HG02763 (cell line): ENCODE results near the gene ARPC5.
"Not testable (repeated sequence)": the region's sequence is repeated elsewhere in the genome, so short reads cannot be mapped to it uniquely, and the experiment has no call there.

Experiments
- ATAC-seq: cut with Tn5 transposase; IDR thresholded peaks from one replicate; pipeline ENCODE4 v1.9.1; 2021; ENCODE audit warnings: mild to moderate bottlenecking, moderate library complexity; ENCODE audit not compliant: unreplicated experiment

The ARPC5 gene

DNA sequence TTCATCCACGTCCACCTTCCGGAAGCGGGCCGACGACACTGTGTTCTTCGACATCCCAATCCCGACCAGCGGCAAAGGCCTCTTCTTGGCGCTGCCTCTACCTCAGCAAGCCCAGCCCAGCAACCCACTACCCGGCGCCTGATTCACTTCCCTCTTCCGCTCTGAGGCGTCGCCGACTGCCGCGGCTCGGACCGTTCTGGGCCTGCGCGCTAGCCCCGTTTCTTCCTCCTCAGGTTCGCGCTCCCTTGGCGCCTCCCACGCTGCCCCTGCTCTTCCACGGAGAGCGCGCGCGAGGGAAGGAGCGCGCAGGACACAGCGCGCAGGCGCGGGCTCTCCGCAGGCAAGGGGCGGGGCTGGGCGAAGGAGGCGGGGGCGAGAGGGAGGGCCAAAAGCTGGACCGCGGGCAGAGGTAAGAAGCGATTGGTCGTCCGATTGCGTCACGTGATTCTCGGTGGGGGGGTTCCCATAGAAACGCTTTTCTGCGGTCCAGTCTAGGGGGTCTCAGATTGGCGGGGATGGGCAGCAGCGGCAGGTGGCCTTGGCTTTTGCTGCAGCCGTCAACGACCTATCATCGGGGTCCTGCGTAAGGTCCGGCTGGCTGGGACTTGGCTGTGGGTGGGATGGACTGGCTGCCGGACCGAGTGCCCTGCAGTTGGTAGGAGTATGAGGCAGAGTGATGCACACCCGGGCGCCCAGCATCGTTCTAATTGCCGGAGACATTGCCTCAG, at the start of gene ARPC5:
Gene ARPC5 (minus strand): TSS at position 178 of the 728 bp plus-strand sequence. CDS start 124 bp downstream, at position 54.
- peak; percentile 87 for ATAC-seq

DNA sequence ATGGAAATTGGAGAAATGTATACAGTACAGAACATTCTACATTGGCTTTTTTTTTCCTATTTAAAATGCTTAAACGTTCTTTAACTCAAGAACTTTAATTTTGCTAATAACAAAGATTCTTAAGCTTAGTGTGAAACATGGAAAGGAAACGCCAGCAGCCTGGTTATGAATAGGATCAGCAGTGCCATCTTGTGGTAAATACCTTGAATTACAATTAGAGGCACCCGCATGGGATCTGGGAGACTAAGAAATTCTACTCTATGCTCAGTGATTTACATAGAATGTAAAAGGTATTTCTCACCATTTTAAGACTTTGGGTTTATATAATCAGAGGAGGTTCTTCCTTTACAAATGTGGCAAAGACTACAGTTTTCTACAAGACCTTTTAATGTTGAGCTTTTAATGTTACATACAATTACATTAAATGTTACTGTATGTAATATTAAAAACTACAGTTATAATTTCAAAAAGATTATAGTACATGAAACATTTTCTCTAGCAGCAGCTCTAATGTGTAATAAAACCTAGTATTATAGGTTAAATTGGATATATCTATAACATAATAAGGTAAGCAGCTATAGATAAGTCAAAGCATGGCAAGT, 49.6 kb upstream of the ARPC5 start:
- ATAC-seq, result no peak

DNA sequence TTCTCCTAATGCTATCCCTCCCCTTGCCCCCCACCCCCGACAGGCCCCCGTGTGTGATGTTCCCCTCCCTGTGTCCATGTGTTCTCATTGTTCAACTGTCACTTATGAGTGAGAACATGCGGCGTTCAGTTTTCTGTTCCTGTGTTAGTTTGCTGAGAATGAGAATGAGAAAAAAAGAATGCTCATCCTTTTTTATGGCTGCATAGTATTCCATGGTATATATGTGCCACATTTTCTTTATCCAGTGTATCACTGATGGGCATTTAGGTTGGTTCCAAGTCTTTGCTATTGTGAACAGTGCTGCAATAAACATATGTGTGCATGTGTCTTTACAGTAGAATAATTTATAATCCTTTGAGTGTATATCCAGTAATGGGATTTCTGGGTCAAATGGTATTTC, 43.8 kb upstream of the ARPC5 start:
- ATAC-seq, result not testable (repeated sequence)

DNA sequence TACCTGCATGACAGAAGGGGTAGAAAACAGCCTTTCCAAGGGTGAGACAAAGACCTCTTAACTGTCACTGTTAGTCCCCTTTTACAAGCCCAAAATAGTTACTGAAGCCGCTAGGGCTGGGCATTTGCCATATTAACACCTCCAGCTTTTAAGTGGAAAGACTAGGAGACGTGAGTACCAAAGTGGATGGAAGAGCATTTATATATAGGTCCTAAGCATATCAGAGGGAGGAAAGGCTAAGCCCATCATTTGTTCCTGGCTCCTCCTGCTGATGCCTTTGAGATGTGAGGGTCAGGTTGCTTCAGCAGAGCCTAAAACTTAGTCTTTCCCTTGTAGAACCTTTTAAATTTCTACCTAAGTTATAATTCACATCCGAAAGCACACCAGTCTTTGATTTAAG, 43.2 kb upstream of the ARPC5 start:
- no peak for ATAC-seq

DNA sequence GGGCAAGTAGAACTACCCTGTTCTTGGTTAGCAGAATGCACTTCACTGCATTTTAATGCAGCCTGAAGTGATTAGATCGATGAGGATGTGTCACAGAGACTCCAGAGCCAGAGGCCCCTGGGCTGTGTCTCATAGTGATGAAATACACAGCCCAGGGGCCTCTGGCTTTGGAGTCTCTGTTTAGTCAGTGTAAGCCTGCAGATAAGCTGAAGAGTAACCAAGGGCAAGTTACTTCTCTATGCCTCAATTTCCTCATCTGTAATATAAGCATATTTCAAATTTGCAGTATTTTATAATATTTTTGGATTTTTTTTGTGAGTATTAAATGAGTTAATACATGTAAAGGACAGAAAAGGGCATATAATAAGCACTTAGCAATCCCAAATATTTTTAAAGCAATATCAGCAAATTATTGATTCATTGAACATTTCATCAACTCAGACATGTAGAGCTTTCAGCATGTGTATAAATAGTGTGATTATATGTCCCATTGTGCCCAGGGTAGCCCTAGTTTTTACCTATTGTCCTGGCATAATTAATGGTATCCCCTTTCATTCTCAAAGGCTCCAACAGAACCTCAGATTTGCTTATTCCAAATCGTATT, 41.1 kb upstream of the ARPC5 start:
- no peak for ATAC-seq

DNA sequence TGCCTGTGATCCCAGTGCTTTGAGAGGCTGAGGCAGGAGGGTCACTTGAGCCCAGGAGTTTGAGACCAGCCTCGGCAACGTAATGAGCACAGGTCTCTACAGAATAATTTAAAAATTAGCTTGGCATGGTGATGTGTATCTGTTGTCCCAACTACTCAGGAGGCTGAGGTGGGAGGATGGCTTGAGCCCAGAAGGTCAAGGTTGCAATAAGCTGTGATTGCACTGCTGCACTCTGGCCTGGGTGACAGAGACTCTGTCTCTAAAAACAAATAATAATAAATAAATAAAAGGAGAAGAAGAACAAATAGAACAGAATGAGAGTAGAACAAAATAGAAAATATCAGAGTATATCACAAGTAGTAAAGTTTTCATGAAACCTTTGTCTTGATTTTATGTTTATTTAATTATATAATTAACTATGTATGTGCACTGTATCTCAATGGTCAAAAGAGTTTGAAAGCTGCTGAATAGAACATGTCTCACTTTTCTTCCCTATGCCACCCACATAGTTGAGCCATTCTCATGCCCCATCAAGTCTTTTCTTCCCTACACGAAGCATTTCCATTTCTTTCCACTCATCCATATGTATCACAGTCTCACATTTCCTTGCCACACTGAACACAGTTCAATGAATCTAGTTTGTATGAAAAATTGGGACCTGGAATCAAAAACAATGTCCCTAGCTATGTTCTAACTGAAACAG, 40.5 kb upstream of the ARPC5 start:
- no peak for ATAC-seq

- ATAC-seq, result no peak
These were observed 39.8 kb upstream of the ARPC5 start for GRCh38 chr1:183675381-183675780.

- ATAC-seq, result no peak
These were observed 39.3 kb upstream of the ARPC5 start for GRCh38 chr1:183674886-183675285.

DNA sequence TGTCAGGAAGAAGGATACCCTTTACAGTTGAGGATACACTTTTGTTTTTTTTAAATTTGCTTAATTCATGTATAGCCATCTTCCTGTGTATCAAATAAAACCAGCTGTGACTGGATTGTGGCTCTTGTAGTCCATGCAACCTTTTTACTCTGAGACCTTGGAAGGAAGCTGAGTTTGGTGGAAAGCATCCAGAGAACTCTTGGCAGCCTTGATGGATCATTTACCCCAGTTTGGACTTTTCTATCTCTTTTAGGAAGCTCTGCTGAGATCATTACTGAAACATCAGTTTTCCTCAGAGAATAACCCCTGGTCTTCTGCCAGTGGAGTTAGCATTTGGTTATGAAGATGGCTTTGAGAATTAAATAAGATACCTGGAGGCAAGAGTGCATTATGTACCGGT, 38.8 kb upstream of the ARPC5 start:
- no peak for ATAC-seq

GRCh38 chr1:183673605-183674323, 38.2 kb upstream of the ARPC5 start:
- no peak for ATAC-seq

DNA sequence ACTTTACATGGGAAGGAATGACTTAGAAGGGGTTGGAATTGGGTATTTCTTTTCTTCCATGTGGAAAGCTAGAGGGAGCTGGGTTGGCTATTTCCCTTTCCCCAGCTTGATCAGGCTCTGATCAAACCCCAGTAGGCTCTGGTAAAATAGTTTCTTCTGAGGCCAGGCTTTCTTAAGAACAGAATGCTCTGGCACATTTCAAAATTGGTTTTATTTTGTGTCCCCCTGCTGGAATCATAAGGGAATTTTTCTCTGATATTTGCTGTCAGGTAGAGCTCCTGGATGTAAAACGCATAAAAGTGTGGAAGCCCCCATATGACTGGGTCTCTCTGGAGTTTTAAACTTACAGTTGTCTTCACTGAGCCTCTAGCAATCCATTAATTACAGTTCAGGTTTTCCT, 34.6 kb upstream of the ARPC5 start:
- no peak for ATAC-seq

DNA sequence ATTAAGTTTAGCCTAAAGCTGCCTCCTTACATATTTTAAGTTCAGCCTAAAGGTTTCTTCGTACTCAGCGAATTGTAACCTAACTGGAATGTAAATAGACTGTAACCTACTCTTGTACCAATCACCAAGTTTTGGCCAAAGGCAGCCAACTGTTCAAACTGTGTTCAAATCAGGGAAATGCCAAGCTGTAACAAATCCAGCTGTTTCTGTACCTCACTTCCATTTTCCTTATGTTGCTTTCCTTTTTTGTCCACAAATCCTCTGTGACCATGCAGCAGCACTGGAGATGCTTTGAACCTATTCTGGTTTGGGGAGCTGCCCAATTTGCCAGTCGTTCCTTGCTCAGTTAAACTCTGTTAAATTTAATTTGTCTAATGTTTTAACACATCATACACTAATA, 20.8 kb upstream of the ARPC5 start:
- no peak for ATAC-seq

DNA sequence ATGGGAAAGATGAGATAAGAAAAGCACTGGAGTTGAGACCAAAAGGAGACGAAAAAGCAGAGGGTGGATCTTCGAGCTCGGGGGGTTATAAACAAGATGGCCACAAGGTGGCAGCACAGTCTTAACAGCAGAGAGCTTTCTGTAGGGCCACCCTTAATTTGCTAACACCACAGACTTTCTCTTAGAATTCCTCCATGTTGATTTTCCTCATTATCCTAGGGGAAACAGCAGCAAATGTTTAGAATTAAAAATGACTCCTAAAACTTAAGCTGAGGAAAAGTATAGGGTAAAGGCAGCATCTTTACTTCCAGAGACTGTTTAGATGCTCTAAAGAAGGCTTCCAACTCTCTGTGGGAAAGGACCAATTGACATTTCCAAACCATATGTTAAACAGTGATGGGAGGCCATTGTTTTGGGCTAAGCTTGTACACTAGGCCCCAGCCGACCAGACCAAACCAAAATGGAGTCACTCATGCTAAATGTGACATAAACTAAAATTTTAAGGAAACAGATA, 20.0 kb upstream of the ARPC5 start:
- no peak for ATAC-seq

DNA sequence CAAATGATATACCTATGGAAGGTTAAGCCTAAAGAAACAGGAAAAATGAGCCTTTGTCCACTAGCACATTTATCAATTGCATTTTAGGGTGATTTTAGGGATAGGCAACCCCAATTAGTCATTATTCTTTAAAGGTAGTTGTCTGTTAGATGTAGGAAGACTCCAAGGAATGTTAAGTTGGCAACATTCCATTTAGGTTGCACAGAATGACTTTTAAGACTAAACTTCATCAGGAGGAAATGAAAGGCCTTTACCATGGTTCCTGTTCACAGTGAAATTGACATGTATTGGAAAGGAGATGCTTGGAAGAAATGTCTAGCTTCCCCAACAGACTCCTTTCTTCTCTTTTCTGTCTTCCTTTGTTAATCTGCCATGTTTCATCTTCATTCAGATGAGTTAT, 19.1 kb upstream of the ARPC5 start:
- ATAC-seq, result no peak

DNA sequence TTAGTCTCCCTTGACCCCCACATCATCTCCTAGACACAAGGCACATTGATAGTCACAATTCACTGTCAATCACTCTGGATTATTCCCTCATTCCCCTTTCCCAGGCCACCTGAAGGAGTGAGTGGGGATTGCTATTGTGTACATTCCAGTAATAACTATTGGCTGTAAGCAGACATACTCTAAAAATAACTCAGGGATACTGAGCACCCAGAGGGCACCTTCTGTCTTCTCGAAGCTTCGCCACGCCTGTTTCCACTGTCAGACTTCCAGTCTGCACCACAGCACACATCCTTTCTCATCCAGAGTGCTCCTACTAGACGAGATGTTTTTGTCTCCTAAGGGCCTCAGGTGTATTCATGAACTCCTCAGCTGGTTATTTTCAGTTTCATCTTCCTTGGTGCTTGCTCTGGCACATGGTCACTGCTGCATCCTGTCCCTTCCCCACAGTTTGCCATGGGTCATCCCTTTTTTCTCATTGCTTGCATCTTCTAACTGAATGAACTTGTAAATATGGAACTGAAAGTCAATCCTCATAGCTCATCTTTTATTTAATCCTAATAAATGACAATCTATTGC, 18.4 kb upstream of the ARPC5 start:
- ATAC-seq, result no peak

DNA sequence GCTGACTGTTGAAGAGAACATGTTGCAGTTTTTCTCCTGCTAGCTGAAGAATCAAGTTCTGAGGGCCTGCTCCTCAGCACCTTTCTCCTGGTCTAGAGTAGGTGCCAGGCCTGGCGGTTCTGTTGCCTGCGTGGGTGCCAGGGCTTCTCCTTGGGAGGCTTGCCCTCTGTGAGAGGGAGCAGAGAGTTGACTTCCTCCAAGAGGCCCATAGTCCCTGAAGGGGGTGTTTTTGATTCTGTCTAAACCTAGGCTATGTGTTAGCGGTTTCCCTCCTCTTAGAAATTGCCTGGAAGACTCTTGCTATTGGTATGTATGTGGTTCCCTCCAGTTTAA, 17.8 kb upstream of the ARPC5 start:
- ATAC-seq, result no peak

- ATAC-seq, result no peak
These were observed 17.2 kb upstream of the ARPC5 start, which contains the start of gene APOBEC4 for GRCh38 chr1:183652547-183653461. Gene APOBEC4 (minus strand): TSS chr1:183653316. CDS start chr1:183648781, 4,535 bp downstream.

DNA sequence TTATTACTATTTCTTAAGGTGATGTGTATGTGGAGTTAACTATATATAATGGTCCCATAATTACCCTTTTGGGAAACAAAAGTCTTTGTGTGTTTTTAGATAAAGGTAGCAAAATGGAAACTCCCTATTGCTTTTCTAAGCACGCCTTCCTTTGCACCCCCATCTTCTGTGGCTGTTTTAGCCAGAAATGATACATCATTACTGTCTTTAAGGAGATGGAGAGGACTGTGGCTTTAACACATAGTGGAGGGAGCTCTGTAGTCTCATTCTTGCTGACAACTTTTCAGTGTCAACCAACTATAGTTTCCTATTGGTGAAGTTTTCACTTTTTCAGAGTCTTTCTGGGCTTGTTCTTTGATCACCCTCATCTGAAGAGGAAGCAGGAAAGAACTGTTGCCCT, 16.5 kb upstream of the ARPC5 start:
- no peak for ATAC-seq

- ATAC-seq, result no peak
These were observed 16.0 kb upstream of the ARPC5 start for GRCh38 chr1:183651612-183652011.
